GM19328 (cell line): ENCODE measurements around the gene SLC7A6.
A peak's percentile ranks its signal among the peaks of the same experiment; 100 is the strongest.

Experiments used
- ATAC-seq: cut with Tn5 transposase; IDR thresholded peaks from one replicate; pipeline ENCODE4 v1.9.1; 2021; ENCODE audit warnings: mild to moderate bottlenecking, moderate library complexity; ENCODE audit not compliant: unreplicated experiment

Gene SLC7A6

GRCh38 chr16:68298907-68299561 lies 34.7 kb downstream of the SLC7A6 start:
- ATAC-seq, result no peak

GRCh38 chr16:68299571-68300453 lies 35.5 kb downstream of the SLC7A6 start:
- ATAC-seq, result no peak

GRCh38 chr16:68300734-68301459 lies 36.6 kb downstream of the SLC7A6 start:
- ATAC-seq, result no peak

- no peak for ATAC-seq
Measured at GRCh38 chr16:68306633-68307032, 42.3 kb downstream of the SLC7A6 start.

- ATAC-seq, result no peak
Measured at GRCh38 chr16:68309799-68310198, 45.5 kb downstream of the SLC7A6 start.

- ATAC-seq, result peak; percentile 16
Measured at GRCh38 chr16:68310437-68310773, 46.1 kb downstream of the SLC7A6 start.

- peak; percentile 90 for ATAC-seq
Measured at GRCh38 chr16:68310774-68311511, 46.6 kb downstream of the SLC7A6 start, which contains the start of the genes PRMT7 and SLC7A6OS. PRMT7 (plus strand) TSS chr16:68311019; CDS start chr16:68315980, 4,961 bp downstream. SLC7A6OS (minus strand) TSS chr16:68310946; CDS start chr16:68310926, 20 bp downstream.

GRCh38 chr16:68313116-68313515 lies 48.8 kb downstream of the SLC7A6 start:
- ATAC-seq, result no peak

- ATAC-seq, result no peak
Measured at GRCh38 chr16:68319185-68319908, 55.0 kb downstream of the SLC7A6 start.

- no peak for ATAC-seq
Measured at GRCh38 chr16:68324336-68324735, 60.0 kb downstream of the SLC7A6 start.

GRCh38 chr16:68324780-68325357 lies 60.5 kb downstream of the SLC7A6 start:
- ATAC-seq, result no peak

GRCh38 chr16:68328151-68328859 lies 64.0 kb downstream of the SLC7A6 start:
- peak; percentile 65 for ATAC-seq

GRCh38 chr16:68328860-68329390 lies 64.6 kb downstream of the SLC7A6 start:
- ATAC-seq, result no peak

- no peak for ATAC-seq
Measured at GRCh38 chr16:68331879-68332410, 67.6 kb downstream of the SLC7A6 start.

GRCh38 chr16:68332411-68333121 lies 68.2 kb downstream of the SLC7A6 start:
- ATAC-seq, result no peak

- no peak for ATAC-seq
Measured at GRCh38 chr16:68335175-68335574, 70.8 kb downstream of the SLC7A6 start.

- no peak for ATAC-seq
Measured at GRCh38 chr16:68338326-68339119, 74.2 kb downstream of the SLC7A6 start.
